ENCODE data around the gene PLB1.
"Not testable (repeated sequence)": the region's sequence is repeated elsewhere in the genome, so short reads cannot be mapped to it uniquely, and the experiment has no call there.

PLB1 gene

DNA sequence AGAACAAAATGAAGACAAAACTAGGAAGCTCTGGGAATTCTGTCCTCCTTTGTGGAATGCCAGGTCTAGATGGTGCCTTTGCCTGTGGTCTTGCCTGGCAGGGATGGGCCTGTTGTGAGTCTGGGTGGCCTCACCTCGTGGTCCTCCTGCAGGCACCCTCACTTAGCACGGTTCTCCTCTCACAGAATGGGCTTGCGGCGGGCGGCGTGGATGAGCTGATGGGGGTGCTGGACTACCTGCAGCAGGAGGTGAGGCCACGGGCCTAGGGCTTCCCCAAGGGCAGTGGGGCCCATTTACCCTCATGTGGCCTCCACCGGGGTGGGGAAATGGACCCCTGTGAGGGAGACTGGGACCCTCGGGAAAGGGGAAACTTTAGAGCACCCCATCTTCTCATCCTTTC, 42.3 kb downstream of the PLB1 start:
- DNase-seq (ENCODE audit: low read depth) = no peak

DNA sequence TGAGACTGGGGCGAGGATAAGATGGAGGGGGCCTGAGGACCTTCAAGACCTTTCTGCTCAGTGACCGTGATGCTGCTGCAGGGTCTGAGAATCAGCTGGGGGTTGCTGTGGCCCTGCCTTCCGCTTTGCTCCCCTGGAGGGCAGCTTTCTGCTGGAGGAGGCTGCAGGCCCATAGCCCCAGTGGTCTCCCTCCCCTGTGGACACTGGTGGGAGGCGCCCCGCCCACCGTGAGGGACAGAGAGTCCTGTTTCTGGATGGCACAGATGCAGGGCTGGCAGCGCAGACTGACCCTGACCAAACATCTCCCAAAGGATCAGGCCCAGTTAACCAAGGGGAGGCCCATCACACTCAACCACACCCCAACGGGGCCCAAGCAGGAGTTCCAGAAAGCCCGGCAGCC, 42.8 kb downstream of the PLB1 start:
- DNase-seq (ENCODE audit: low read depth) = no peak

DNA sequence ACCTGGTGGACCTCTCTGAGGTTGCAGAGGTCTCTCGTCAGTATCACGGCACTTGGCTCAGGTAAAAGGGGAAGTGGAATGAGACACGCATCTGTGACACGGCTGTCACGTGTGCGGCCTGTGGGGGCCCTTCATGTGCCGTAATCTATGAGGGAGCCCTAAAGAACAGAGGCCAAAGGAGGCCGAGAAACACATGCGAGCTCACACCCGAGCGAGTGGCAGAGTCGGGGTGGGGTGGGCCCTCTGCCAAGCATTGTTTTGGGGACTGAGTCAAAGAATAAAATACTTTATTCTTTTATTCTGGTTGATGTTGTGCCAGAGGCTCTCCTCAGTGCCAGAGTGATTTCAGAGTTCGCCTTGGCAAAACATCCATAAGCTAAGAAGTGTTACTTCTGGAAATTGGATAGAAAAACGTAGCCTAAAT, 43.3 kb downstream of the PLB1 start:
- no peak for DNase-seq (ENCODE audit: low read depth)

DNA sequence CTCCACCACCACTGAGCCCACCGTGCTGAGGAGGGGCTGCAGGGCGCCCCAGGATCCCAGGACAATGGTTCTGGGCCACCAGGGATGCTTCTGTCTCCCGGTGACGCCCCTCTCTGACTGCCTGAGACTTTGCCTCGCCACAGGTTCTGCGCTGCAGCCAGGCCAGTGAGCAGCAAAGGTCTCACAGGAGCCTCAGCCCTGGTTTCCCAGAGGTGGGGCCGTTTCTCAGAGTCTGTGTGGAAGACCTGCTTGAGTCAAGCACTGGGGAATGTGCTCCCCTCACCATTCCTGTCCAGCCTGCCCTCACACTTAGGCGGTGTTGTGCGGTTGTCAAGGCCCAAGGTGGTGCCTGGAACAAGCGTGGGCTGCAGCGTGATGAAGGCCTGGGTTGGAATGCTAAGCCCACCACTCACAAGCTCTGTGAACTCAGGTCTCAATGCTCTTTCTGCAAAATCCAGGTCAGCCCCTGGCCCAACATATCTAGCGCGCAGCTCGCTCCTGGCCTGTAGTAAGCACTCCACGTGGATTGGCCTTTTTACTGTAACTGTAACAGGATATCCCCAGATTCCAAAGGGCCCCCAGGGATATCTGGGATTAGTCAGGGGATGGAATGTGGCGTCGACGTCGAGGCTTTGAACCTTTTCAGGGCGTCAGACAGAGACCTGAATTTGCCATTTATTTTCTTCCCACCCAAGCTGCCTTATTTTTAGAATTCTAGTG, 47.6 kb downstream of the PLB1 start:
- DNase-seq (ENCODE audit: low read depth) = no peak

DNA sequence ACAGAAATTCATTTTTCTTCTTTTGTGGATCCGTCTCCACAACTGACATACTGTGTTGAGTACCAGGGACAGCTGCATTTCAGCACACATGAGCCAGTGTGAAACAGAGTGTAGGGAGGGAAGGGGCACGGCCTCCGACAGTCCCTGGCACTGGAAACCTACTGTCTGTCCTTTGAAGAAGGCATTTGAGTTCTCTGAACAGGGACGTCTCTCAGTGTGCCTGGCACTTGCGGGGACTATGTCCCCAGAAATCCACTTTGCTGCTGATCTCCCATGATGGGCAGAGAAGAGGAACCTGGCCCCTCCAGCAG, 48.1 kb downstream of the PLB1 start:
- no peak for DNase-seq (ENCODE audit: low read depth)

DNA sequence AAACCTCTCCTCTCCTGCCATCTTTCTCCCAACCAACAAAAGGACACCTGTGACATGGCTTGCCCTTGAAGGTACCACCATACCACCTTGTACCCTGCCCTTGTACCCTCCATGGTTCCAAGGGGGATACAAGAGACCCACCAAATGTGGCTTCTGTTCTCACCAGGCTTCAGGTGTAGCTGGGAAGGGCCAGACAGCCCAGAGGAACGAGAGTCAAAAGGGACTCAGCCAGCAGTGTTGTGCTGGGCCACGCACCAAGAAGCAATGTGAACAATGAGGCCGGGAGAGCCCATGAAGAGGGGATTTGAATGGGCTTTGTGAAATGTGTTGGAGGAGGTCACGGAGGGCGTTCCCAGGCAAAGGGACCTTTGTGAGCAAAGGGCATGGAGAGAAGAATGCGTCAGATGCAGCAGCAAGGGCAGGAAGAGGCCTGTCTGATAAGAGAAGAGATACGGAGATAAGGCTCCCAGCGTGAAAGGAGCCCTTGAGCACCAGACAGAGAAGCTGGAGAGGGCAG, 48.6 kb downstream of the PLB1 start:
- DNase-seq (ENCODE audit: low read depth) = no peak

DNA sequence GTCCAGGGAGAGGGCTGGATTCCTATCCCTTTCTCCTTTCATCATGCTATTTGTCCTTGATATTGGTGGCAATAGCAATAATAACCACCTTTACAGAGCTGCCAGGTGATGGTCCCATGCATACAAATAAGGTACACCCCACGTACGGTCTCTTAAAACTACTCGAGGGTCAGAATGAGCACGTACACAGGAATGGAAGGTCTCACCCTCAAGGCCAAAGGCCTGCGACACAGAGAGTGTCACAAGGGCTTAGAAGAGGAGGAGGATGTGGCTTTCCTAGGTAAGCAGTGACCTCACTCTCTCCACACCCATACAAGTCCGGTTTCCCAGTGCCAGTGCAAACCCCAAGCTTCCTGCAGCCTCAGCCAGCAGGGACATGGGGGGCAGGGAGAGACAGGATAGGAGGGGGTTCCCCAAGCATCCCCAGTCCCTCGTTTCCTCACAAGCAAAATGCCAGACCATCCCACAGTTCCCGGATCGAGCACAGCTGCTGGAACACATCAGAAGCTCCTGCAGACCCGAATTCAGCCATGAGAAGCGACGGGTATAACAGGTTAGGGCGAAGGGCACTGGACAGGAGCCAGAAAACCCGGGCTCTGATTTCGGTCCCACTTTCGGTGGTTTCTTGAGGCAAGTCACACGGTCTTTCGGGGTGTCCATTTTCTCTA, 49.2 kb downstream of the PLB1 start:
- no peak for DNase-seq (ENCODE audit: low read depth)

DNA sequence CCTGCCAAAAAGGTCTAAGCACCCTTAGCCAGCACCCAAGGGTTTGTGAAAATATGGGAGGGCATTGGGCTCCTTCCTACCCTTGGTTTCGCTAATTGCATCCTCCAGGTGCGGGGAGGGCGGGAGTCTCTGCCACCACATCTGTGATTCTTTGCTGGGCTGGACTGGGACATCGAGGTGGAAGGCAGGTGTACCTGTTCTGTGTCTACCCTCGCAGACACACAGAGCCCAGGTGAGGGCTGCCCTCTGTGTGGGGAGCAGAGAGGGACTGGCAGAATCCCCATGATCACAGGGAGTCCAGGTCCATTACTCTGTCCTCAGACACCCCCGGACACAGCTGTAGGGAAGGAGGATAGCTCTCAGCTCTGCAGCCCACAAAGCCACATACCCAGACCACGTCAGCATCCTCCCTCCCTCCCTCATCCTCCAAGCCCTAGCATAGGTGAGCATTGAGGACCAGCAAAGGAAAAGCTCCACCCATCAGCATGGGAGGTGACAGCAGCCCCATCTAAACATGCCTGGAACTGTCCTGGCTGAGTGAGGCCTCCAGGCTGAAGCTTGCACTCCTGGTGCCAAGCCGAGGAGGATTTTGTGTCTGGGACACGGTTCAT, 49.8 kb downstream of the PLB1 start:
- no peak for DNase-seq (ENCODE audit: low read depth)

DNA sequence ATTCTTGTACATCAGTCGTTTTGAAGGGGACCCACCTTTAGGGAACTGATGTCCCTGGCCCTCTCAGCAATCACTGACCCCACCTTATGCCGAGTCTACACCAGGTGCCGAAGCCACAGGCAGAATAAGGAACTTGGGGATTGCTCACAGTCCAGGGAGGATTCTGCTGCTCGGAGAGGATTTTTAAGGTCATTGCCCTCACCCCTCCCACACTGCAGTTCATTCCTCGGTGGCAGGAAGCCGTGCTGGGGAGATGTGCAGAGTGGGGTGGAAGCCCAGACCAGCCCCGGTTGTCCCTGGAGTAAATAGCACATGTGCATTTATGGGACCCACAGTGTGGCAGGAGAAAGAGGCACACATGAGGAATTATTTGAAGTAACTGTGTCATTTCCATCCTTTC, 50.4 kb downstream of the PLB1 start:
- no peak for DNase-seq (ENCODE audit: low read depth)

DNA sequence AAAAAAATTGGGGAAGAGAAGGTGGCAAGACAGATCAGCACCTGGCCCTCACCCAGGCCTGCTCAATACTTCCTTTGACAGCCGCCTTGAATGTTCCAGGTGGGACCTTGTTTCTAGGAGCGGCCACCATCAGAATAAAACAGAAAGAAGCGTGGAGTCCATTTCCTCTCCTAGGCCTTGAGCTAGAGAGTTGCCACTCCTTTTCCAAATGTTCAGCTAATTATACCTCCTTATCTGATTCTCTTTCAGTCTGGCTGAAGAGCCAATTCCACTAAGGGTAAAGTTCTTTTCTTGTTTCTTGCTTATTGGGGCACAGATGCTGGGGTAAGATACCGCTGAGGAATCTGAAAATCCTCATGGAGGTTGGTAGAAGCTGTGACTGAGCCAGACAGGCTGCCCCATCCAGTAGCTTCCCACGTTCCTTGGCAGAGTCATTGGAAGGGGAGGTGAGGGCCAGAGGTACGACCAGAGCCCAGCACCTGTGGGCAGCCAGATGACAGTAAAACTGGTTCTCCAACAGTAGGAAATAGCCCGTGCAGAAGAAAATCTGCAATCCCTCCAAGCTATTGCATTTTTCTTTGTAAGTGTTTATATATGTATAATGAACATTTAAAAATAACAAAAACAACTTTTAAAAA, 51.5 kb downstream of the PLB1 start:
- no peak for DNase-seq (ENCODE audit: low read depth)

DNA sequence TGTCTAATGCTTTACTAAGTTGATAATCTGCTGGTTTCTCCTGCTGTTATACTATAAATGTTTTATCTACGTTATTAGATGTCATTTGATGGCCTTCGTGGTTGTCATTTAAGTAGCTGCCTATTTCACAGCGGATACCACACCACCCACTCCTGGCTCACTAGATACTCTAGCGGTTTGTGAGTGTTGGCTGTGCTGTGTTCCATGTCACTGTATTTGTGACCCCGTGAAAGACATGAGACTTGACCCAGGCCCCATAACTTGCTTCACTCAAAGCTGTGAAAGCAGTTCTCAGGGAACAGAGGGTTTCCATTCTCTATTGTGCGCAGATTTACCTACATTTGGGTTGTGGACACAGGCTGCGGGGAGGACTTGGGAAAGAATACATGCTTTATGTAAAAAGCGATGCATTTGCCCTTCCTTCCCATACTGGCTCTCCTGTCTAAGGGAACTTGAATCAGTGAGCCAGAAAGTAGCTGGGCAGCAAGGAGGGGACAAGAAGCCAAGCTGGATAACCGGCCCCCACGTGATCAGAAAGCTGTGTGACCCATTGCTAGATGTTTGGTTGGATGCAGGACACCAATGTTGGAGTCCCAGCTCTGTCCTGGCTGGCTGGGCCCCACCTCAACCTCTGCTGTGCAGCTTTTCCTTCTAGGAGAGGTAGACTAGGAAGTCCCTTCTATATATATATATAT, 52.2 kb downstream of the PLB1 start:
- no peak for DNase-seq (ENCODE audit: low read depth)

DNA sequence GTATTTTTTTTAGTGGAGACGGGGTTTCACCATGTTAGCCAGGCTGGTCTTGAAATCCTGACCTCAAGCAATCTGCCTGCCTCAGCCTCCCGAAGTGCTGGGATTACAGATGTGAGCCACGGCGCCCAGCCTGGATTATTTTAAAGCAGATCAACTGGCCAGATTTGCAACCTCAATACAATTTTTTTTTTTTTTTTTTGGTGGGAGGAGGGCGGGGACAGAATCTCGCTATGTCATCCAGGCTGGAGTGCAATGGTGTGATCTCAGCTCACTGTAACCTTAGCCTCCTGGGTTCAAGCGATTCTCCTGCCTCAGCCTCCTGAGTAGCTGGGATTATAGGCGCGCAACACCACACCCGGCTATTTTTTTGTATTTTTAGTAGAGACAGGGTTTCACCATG, 54.5 kb downstream of the PLB1 start:
- not testable (repeated sequence) for DNase-seq (ENCODE audit: low read depth)

DNA sequence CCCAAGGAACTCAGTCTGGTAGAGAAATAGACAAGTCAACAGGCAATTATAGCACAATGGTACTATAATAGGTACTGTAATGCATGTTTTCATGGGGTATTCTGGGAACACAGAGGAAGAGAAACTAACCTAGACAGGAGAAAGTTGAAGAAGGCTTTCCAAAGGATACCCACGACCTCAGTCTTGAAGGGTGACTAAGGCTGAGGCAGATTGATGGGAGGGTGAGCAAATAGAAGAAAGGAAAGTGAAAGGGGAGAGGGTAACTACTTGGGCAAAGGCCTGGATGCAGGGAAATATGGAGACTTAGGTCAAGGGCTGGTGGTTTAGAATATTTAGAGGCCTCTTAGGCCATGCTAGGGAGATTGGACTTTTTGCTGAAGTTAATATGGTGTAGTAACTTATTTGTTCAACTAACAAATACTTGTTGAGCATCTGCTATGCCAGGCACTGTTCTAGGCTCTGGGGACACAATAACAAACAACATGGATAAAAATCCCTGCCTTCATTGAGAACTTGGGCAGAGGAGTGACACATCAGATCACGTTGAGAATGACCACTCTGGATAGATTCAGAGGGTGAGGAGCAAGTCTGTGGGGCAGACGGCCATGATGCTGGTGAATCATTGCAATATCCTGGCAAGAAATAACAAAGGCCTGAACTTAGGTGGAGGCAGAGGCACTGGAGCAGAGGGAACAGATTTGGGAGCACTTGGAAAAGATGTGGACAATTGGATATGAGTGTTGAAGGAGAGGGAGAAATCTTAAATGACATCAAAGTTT, 56.4 kb downstream of the PLB1 start:
- no peak for DNase-seq (ENCODE audit: low read depth)

DNA sequence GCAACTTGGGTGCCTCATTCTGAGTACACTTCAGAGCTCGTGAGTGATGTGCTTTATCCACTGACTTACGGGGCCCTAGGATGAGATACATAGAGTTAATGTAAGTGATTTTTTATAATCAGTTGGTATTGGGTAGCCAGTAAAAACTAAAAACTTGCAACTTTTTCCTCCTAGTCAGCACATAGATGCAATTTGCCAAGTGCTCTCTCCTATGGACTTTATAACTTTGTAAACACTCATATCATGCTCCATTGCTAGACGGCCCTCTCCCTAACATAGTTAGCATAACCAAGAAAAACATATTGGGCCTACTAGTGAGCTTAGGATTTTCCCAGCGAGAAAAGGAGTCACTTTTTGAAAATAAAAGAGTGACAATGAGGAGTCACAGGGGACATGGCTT, 60.4 kb downstream of the PLB1 start:
- no peak for DNase-seq (ENCODE audit: low read depth)

DNA sequence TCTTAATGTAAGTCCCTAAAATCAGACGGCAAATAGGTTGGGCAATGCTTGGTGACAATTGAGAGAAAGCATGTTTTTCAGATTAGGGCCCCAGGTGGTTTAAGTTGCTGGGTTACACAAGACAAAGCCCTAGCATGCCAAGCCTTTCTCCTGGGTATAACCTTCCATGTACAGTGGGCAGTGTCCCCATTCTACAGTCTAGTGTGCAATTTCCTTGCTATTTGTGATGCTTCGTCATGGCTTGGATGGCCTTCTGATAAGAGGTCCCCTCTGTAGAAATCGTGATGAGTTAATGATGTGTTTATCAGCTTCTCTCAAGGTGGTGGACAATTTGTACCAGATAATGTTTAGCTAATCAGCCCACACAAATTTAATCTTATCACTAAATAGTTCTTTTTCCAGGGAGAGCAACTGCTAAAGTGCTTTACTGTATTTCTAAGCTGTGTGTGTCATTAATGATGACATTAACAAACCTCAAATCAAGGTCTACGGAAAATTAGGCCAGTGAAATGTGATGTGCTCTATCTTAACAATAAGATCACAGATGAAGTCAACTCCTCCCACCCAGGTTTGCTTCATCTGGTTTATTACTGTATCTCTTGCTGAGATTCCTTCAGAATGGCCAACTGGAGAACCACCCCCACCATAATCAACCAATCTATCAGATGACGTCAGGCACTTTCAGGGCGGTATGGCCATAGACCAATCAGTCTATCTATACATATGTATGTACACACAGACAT, 61.7 kb downstream of the PLB1 start:
- no peak for DNase-seq (ENCODE audit: low read depth)

DNA sequence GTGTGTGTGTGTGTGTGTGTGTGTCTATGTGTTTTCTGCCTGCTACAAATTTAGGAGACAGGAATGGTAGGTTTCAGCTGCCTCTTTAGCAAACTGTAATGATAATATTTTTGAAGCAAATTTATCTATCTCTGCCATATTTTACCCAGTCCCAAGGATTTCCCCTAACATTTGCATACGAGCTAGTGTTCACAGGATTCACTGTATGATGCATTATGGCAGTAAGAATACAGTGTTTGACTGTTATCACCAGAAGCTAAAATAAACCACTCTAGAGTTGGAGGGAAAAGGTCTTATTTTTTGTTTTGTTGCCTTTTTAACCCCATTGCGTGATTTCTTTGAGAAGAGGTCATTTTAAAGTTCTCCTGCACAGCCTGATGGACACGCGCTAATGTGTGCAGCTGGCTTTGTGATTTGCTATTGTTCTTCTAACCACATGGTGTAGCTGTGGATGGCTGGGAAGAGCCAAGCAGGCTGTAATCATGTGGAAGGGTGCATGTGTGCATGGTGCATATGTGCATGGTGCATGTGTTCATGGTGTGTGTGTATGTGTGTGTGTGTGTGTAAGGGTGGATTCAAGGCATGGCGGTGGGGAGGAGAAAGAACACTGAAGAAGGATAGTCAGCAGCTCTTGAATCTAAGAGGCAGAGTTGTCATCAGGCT, 62.4 kb downstream of the PLB1 start:
- DNase-seq (ENCODE audit: low read depth) = no peak

DNA sequence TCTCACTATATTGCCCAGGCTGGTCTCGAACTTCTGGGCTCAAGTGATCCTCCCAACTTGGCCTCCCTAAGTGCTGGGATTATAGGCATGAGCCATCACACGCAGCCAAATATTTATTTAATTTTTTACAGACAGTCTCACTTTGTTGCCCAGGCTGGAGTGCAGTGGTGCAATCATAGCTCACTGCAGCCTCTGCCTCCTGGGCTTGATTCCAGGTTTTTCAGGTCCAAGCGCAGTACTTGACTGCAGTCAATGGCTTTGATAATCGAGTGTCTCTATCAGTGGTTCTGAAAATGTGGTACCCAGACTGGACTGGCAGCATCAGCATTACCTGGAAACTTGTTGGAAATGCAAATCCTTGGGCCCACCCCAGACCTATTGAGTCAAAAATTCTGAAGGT, 63.1 kb downstream of the PLB1 start:
- DNase-seq (ENCODE audit: low read depth) = no peak

DNA sequence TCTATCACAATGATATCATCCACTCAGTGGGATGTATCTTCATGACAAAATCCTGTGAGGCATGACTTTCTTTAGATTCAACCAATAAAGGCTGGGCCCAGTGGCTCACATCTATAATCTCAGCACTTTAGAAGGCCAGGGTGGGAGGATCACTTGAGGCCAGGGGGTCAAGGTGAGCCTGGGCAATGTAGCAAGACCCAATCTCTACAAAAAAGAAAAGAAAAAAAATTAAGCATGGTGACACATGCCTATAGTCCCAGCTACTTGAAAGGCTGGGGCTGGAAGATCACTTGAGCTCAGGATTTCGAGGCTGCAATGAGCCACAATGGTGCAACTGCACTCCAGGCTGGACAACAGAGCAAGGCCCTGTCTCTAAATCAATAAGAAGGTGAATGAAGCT, 68.0 kb downstream of the PLB1 start:
- no peak for DNase-seq (ENCODE audit: low read depth)

DNA sequence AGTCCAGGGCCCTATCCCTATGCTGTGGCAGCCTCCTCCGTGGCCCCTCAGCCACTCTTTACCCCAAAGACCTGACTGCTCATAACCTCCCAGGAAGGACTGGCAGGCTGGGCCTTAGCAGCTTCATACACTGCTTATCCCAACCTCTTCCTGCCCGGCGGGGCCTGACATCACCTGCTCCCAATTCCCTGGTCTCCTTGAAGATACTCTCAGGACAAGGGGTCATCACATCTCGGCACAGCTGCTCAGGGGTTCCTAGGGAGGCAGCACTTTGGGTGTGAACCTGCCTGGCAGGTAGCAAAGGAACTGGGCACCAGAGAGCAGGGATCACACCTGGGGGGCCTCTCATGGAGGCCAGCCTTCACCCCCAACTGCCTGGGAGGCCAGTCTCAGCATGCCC, 68.5 kb downstream of the PLB1 start:
- no peak for DNase-seq (ENCODE audit: low read depth)

DNA sequence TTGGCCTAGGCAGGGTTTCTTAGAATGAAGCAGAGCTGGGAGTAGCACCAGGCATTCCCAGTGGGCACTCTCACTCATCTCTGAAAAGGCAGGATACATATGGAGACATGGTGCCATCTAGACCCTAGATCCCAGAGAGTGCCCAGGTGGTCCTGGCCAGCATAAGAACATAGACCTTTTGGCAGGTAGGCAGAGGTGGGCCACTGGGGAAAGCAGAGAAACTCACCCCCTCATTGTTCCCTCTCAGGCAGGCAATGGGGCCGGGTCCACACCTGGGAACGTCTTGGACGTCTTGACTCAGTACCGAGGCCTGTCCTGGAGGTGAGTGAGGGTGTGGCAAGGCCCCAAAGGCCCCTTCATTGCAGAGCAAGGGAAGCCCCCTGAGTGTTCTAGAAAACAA, 69.2 kb downstream of the PLB1 start:
- DNase-seq (ENCODE audit: low read depth) = no peak

Measured in activated gamma-delta T cell treated with anti-CD3 and anti-CD28 coated beads, Interleukin-2, amount 50 U/mL, for 16 hours (primary cell).